ENCODE data around the gene PLET1.

PLET1 gene, protein sequence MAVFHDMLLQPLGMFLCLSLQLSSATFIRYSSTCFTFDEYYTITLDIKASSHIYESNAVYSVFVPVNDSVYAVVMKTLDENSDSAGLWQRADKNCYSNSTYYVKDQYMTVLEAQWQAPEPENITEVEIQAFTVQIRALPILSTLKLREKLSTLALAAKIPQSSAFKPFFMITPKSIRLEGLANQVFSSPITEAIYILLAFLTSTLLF

DNA sequence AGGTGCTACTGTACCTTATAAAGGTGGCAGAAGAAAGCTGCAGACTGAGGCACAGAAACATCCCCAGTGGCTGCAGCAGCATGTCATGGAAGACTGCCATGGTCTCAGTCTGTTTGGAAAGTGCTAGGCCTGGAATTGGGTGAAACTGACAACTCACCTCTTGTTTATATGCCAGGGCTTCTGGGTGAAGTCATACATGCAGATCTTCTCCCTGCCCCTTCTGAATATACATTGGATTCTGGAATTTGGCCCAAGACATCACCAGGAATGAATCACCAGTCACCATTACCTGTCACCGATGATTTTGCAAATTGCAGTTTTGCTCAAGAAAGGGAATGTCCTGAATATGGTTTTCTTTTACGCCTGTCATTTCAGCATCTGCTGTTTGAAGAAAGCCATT lies at the start of gene PLET1:
TSS of gene PLET1 (minus strand) at position 371 of the 400 bp plus-strand sequence. CDS start at position 100, 271 bp downstream.
- in situ Hi-C loops (cut with HindIII; ENCODE audit: low pct_unique_long_range_greater_than_20kb, low sequenced_read_pairs) = no loop called here
- no peak for TF ChIP-seq JUND (IDR thresholded peaks at IDR 0.05; ENCODE audit: low read depth)
- DNase-seq (ENCODE audit: low read depth in 1 of 2, low spot score in 1 of 2) = no peak

DNA sequence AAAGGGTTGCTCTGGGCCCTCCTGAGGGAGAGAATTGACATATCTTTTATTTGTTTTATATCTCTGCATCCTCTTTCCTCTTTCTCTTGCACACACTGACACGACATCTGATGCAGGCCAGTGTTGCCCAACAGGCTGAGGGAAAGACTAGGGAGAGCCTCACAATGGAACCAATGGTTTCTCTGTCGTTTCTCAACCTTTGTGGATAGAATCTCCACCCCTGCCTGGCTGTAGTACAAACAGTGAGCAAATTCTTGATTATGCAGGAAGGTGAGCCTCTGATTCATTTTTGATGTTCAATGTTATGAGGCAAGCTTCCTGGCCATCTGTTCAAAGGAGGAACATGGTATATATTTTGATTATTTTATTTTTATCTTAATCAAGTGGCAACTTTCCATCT lies 49.8 kb upstream of the PLET1 start:
- DNase-seq (ENCODE audit: low read depth in 1 of 2, low spot score in 1 of 2) = no peak
- TF ChIP-seq JUND (IDR thresholded peaks at IDR 0.05; ENCODE audit: low read depth) = no peak
- in situ Hi-C loops (cut with HindIII; ENCODE audit: low pct_unique_long_range_greater_than_20kb, low sequenced_read_pairs) = no loop called here

DNA sequence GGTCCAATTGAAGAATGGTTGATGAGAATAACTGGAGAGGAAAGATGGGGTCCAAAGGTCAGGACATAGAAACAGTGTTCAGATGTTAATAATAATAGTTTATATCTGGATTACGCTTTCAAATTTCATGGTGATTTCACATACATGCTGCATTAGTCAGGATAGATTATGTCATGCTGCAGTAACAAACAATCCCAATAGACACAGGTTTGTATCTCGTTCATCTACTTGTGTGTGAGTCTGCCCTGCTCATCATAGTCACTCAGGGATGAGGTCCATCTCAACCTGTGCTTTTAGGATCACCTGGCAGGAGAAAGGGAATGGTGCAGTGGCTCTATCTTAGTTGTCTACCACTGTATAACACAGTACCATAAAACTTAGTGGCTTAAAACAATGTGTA lies 48.0 kb upstream of the PLET1 start:
- TF ChIP-seq JUND (IDR thresholded peaks at IDR 0.05; ENCODE audit: low read depth) = no peak
- no peak for DNase-seq (ENCODE audit: low read depth in 1 of 2, low spot score in 1 of 2)
- in situ Hi-C loops (cut with HindIII; ENCODE audit: low pct_unique_long_range_greater_than_20kb, low sequenced_read_pairs) = no loop called here

DNA sequence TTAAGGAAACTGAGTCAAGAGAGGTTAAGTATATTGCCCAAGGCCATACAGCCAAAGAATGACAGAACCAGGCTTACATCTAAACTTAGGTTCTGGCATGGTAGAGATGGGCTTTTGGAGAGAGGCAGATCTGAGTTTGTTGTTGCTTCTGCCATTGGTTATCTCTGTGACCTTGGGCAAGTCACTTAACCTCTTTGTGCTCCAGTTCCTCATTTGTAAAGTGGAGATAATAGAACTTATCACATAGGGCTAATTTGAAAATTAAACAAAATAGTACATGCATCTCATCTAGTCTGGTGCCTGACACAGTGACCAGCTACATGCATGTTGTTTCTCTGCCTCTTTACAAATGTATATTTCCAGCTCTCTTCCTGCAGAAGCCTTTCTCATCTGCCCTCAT lies 47.0 kb upstream of the PLET1 start:
- no peak for DNase-seq (ENCODE audit: low read depth in 1 of 2, low spot score in 1 of 2)
- in situ Hi-C loops (cut with HindIII; ENCODE audit: low pct_unique_long_range_greater_than_20kb, low sequenced_read_pairs) = no loop called here
- TF ChIP-seq JUND (IDR thresholded peaks at IDR 0.05; ENCODE audit: low read depth) = no peak

DNA sequence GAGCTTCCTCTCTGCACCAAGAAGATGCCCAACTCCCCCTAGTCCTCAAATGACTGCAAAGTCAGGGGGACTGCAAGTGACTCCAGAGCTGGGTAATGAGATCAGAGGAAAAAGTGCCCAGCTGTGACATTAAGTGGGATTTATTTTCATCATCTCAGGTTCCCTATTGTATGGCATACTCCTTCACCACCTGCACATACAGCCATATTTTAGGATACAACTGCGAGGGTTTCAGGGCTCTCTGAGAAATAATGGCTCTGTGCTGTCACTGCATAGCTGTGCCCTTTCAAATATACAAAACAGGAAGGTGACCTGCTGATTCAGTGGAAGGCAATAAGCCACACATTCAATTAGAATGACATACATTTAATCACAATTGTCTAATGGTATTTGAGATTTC lies 45.6 kb upstream of the PLET1 start:
- DNase-seq (ENCODE audit: low read depth in 1 of 2, low spot score in 1 of 2) = no peak
- in situ Hi-C loops (cut with HindIII; ENCODE audit: low pct_unique_long_range_greater_than_20kb, low sequenced_read_pairs) = no loop called here
- TF ChIP-seq JUND (IDR thresholded peaks at IDR 0.05; ENCODE audit: low read depth) = no peak

DNA sequence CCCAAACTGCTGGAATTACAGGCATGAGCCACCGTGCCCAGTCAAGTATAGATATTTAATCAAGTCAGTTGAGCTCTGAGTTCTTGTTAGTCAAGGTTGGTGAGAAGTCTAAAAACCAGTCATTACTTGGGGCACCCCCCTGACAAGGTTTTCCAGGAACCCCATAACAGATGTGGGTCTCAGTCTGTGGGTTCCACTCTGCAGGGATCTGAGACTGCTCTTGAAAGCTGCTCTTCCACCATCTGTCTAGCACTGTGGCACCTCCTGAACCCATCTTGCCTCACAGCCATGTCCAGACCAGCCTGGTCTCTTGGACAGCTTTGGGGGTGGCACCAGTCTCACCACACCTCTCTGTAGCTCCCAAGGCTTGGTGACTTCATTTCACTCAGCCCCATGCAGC lies 44.3 kb upstream of the PLET1 start:
- TF ChIP-seq JUND (IDR thresholded peaks at IDR 0.05; ENCODE audit: low read depth) = no peak
- in situ Hi-C loops (cut with HindIII; ENCODE audit: low pct_unique_long_range_greater_than_20kb, low sequenced_read_pairs) = no loop called here
- DNase-seq (ENCODE audit: low read depth in 1 of 2, low spot score in 1 of 2) = no peak

DNA sequence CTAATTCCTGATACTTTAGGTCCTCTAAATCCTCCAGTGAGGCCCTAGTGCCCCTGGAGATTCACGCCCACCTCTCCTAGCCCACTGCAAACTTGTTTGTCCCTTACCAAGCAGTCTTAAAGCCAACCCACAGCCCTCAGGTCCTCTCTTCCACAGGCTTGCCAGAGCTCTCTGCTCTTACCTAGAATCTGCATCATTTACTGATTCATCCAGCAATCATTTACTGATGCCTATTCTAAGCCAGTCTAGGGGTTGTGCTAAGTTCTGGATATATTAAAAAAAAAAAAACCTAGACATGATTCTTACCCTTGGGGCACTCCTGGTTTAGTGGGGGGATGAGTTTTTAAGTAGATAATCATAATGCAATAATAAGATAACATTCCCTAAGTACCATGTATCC lies 43.0 kb upstream of the PLET1 start:
- in situ Hi-C loops (cut with HindIII; ENCODE audit: low pct_unique_long_range_greater_than_20kb, low sequenced_read_pairs) = no loop called here
- TF ChIP-seq JUND (IDR thresholded peaks at IDR 0.05; ENCODE audit: low read depth) = no peak
- no peak for DNase-seq (ENCODE audit: low read depth in 1 of 2, low spot score in 1 of 2)

DNA sequence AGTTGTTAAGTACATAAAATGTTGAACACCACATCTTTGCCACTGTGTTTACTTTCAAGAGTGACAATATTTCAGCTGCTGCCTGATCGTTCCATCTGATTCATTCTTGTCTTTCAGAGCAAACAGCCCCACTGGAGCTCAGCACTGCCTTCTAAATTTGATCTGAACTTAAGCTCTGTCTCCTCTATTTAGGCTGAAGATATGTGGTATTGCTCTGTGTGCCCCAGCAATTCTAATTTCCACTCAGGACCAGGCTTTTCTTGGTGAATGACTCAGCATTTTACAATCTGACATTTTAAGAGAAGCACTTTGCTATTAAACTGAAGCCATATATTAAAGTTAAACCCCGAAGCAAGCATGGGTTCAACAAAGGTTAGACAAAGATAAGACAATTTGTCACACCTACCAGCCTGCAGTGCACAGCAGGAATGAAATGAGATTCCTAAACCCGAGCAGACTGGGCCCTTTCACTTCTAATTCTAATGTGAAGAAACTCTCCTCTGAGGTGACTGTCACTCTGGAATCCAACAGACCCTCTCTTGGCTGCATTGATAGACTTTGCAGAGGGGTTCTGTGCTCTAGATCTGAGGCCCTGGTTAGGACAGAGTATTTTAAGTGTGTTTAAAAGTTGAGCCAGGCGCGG lies 41.7 kb upstream of the PLET1 start:
- no peak for TF ChIP-seq JUND (IDR thresholded peaks at IDR 0.05; ENCODE audit: low read depth)
- in situ Hi-C loops (cut with HindIII; ENCODE audit: low pct_unique_long_range_greater_than_20kb, low sequenced_read_pairs) = no loop called here
- DNase-seq (ENCODE audit: low read depth in 1 of 2, low spot score in 1 of 2) = peak in 1 of 2 experiments; percentile 32

DNA sequence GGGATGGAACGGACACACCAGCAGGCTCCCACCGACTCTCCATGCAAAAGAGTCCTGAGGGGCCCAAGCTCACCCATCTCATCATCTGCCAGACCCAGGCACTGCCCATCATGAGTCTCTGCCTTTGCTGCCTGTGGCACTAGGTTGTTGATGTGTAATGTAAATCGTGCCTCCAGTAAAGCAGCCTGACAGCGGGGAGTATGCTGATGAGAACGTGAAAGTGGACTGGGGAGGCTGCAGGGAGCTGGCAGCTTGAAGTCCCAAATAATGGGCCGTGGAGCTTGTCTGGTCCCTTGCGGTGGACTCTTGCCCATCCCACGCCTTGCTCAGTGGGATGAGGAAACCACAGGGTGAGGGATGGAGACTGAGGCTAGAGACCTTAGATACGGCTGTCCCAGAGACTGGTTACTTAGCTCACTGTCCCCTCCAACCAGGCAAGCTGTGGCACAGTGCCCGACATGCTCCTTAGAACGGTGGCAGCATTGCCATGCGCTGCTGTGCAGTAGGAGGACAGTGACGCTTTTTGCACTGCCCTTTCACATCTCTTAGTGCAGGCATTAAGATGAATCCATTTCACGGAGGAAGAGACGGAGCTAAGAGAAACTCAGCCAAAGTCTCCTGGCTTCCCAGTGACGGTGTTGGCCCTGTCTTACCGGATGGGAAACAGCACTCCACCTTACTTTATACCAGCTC lies 39.6 kb upstream of the PLET1 start:
- TF ChIP-seq JUND (IDR thresholded peaks at IDR 0.05; ENCODE audit: low read depth) = no peak
- in situ Hi-C loops (cut with HindIII; ENCODE audit: low pct_unique_long_range_greater_than_20kb, low sequenced_read_pairs) = no loop called here
- no peak for DNase-seq (ENCODE audit: low read depth in 1 of 2, low spot score in 1 of 2)

DNA sequence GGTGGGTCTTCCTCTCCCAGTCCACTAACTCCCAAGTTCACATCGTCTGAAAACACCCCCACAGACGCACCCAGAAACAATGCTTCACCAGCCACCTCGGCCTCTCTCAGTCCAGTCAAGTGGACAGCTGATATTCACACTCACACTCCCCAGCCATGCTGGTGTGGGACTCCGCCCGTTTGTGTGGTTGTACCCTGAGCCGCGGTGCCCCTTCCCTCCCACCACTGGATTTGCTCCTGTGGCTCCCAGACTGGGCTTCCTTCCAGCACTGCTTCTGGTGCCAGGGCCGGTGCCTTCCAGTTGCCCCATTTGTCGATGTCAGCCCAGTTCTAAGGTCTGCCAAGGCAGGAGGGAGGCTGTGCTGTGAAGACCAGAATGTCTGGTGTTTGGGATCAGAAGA lies 37.9 kb upstream of the PLET1 start:
- in situ Hi-C loops (cut with HindIII; ENCODE audit: low pct_unique_long_range_greater_than_20kb, low sequenced_read_pairs) = no loop called here
- DNase-seq (ENCODE audit: low read depth in 1 of 2, low spot score in 1 of 2) = no peak
- TF ChIP-seq JUND (IDR thresholded peaks at IDR 0.05; ENCODE audit: low read depth) = no peak

DNA sequence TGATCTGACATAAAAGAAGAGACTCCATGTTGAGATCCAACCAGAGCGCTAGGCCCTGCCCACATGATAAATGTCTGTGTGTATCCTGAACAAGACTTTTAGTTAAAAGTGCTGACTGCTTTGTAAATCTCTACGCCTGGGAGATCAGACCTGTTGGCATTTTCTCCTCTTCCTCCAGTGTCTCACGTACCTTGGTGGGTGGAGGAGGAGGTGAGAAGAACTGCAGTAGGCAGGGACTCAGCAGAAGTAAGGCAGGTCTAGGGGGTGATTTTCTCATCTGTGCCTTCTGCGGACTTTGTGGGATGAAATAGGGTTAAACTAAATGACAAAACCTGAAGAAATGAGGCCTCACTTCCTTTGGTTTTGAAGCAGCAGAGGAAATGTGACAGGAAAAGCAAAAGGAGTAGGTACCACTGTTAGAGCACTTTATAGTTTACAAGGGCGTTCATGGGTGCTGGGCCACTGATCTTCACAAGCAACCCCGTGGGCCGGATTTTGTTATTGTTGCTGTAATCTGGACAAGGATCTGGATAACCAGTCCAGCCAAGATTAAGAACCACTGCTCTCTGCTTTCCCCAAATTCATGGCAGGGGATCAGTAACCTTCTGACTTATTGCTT lies 36.7 kb upstream of the PLET1 start:
- TF ChIP-seq JUND (IDR thresholded peaks at IDR 0.05; ENCODE audit: low read depth) = no peak
- no peak for DNase-seq (ENCODE audit: low read depth in 1 of 2, low spot score in 1 of 2)
- in situ Hi-C loops (cut with HindIII; ENCODE audit: low pct_unique_long_range_greater_than_20kb, low sequenced_read_pairs) = no loop called here

DNA sequence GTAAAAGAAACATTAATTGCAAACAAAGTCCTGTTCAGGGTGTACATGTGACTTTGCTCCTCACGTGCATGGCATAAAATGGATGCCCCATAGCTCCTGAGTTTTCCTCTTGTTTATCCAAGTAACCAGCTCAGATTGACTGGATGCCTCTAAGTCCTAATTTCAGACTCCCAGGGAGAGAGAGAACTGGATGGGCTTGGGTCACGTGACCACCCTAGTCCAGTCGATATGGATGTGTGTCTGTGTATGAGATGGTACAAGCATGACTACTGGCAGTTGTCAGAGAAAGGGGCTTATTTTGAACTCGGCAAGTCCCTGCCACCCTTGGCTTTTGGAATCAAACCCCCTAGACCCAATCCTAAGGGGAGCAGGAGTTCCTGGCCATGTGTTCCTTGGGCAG lies 35.4 kb upstream of the PLET1 start:
- TF ChIP-seq JUND (IDR thresholded peaks at IDR 0.05; ENCODE audit: low read depth) = no peak
- no peak for DNase-seq (ENCODE audit: low read depth in 1 of 2, low spot score in 1 of 2)
- in situ Hi-C loops (cut with HindIII; ENCODE audit: low pct_unique_long_range_greater_than_20kb, low sequenced_read_pairs) = no loop called here

Data from T47D (cell line).